Endothelial cell of umbilical vein (primary cell): ENCODE results near the gene NMS. TPM values are rescaled to one million over a fixed set of nuclear protein-coding genes. Genes with fewer than 3 reads are reported as not detected.
A peak's percentile ranks its signal among the peaks of the same experiment; 100 is the strongest.

Source experiments
- BruUV-seq: library from RNA; stranded (reverse); fragments of 400-500 nt; replicated peaks from 2 replicates; lab custom pipeline; 2021; lab: Mats Ljungman, UMichigan
- CTCF ChIA-PET: fragments of 300-600, 350-600 bp; sonication (Branson Sonifier 250); formaldehyde crosslinking; loops from one replicate; lab custom pipeline; 2021; ENCODE audit warnings: antibody characterized with exemption, inconsistent platforms; lab: Charles Lee
- POLR2A ChIA-PET: fragments of 300-600, 350-600 bp; sonication (Branson Sonifier 250); formaldehyde crosslinking; loops from one replicate; lab custom pipeline; 2021; ENCODE audit warnings: antibody characterized with exemption, inconsistent platforms; lab: Charles Lee
- DNase-seq: peaks from one replicate; pipeline ENCODE4 v3.0.0-alpha.2; 2011; ENCODE audit warnings: low read depth, low spot score
- FAIRE-seq: peaks from 2 replicates; lab custom pipeline; 2011; peaks lifted over from hg19 to GRCh38; lab: Jason Lieb, UNC
- H2AFZ ChIP-seq: 2 replicates; pipeline ENCODE4 v1.6.0; 2012; ENCODE audit warnings: low read depth, low read length, control low read depth, inconsistent platforms
- H3K27ac ChIP-seq: 2 replicates; pipeline ENCODE4 v1.5.1; 2011; ENCODE audit warnings: low read depth, mild to moderate bottlenecking, control low read depth, low read length, moderate library complexity; ENCODE audit not compliant: insufficient read depth
- H3K27me3 ChIP-seq, 2 experiments: 2 replicates each; pipeline versions ENCODE4 v1.6.0 to v1.6.1; 2011; ENCODE audit warnings: low read length in 2 of 2, mixed read lengths in 1 of 2; ENCODE audit not compliant: control insufficient read depth in 2 of 2, insufficient read depth in 2 of 2
- H3K36me3 ChIP-seq, 2 experiments: 2 replicates in 1 of 2; 3 replicates in 1 of 2; pipeline ENCODE4 v1.5.1; 2011; ENCODE audit warnings: low read length in 2 of 2, mild to moderate bottlenecking in 1 of 2, moderate library complexity in 1 of 2; ENCODE audit not compliant: control insufficient read depth in 2 of 2, insufficient read depth in 2 of 2; ENCODE audit errors: extremely low read depth in 1 of 2
- H3K4me1 ChIP-seq: 3 replicates; pipeline ENCODE4 v1.5.1; 2011; ENCODE audit warnings: mild to moderate bottlenecking, low read length; ENCODE audit not compliant: control insufficient read depth, insufficient read depth; ENCODE audit errors: extremely low read depth
- H3K4me2 ChIP-seq: 2 replicates; pipeline ENCODE4 v1.6.1; 2011; ENCODE audit warnings: low read length, control low read depth, mixed read lengths; ENCODE audit not compliant: insufficient read depth
- H3K4me3 ChIP-seq, 3 experiments: fragments of 200-600 bp in 1 of 3; sonication (generic), shearing (Covaris generic) in 1 of 3; replicated peaks in 1 of 3; 2 replicates each; pipeline ENCODE4 v1.5.1; 2011 to 2016; ENCODE audit warnings: control low read depth in 3 of 3, low read length in 3 of 3, mild to moderate bottlenecking in 2 of 3, inconsistent platforms in 1 of 3, low read depth in 1 of 3, moderate library complexity in 1 of 3; ENCODE audit not compliant: insufficient read depth in 1 of 3
- H3K79me2 ChIP-seq: 2 replicates; pipeline ENCODE4 v1.6.0; 2012; ENCODE audit warnings: low read length, inconsistent platforms; ENCODE audit not compliant: control insufficient read depth, insufficient read depth
- H3K9ac ChIP-seq: replicated peaks from 2 replicates; pipeline ENCODE3; 2011; ENCODE audit warnings: low read length, control low read depth; ENCODE audit not compliant: insufficient read depth; ENCODE audit errors: extremely low read depth
- H3K9me1 ChIP-seq: replicated peaks from 3 replicates; pipeline ENCODE4 v1.6.0; 2011; ENCODE audit warnings: mild to moderate bottlenecking, low read length; ENCODE audit not compliant: control insufficient read depth, insufficient read depth; ENCODE audit errors: extremely low read depth
- H3K9me3 ChIP-seq: replicated peaks from 2 replicates; pipeline ENCODE4 v1.5.1; 2012; ENCODE audit warnings: low read length, inconsistent platforms; ENCODE audit not compliant: control insufficient read depth, insufficient read depth
- H4K20me1 ChIP-seq: replicated peaks from 2 replicates; pipeline ENCODE3; 2011; ENCODE audit warnings: mild to moderate bottlenecking, low read length; ENCODE audit not compliant: control insufficient read depth, insufficient read depth; ENCODE audit errors: extremely low read depth
- EZH2 ChIP-seq: IDR thresholded peaks from 2 replicates; pipeline ENCODE4 v1.6.1; 2012; ENCODE audit warnings: borderline replicate concordance, low read depth, mild to moderate bottlenecking, moderate library complexity, low read length, inconsistent platforms; ENCODE audit not compliant: severe bottlenecking
- FOS ChIP-seq: IDR thresholded peaks from 2 replicates; pipeline ENCODE4 v1.6.1; 2011; ENCODE audit warnings: mild to moderate bottlenecking, low read length, moderate library complexity, borderline replicate concordance; ENCODE audit not compliant: insufficient read depth
- GATA2 ChIP-seq: IDR thresholded peaks from 2 replicates; pipeline ENCODE4 v1.7.0; 2011; ENCODE audit warnings: low read depth, mild to moderate bottlenecking, moderate library complexity, mixed read lengths, low read length; ENCODE audit not compliant: insufficient read length, insufficient read depth
- JUN ChIP-seq: IDR thresholded peaks from 2 replicates; pipeline ENCODE4 v1.6.1; 2011; ENCODE audit warnings: borderline replicate concordance, low read depth; ENCODE audit not compliant: insufficient read length, insufficient read depth
- MYC ChIP-seq: IDR thresholded peaks from one replicate; pipeline ENCODE4 v1.6.1; 2011; ENCODE audit warnings: mild to moderate bottlenecking, low read depth, low read length
- POLR2A ChIP-seq: IDR thresholded peaks from 2 replicates; pipeline ENCODE4 v1.6.1; 2012; ENCODE audit warnings: low read depth, mild to moderate bottlenecking, control low read depth, low read length
- POLR2AphosphoS5 ChIP-seq: IDR thresholded peaks from 2 replicates; pipeline ENCODE4 v1.6.1; 2012; ENCODE audit warnings: low read depth, mild to moderate bottlenecking, control low read depth, low read length, moderate library complexity; ENCODE audit not compliant: insufficient read depth
- dilution Hi-C: fragments of 300-500 bp; cut with MboI; formaldehyde crosslinking; loops from one replicate; pipeline ENCODE4 v1.15.0; 2019; ENCODE audit warnings: low sequenced_read_pairs; ENCODE audit not compliant: extremely low pct_ligation_motif_present
- intact Hi-C: fragments of 100-400 bp; cut with micrococcal nuclease; formaldehyde crosslinking; loops from one replicate; pipeline ENCODE4 v1.10.0; 2022
- polyA plus RNA-seq, 4 experiments: library from polyadenylated mRNA; depleted of rRNA in 3 of 4; stranded (reverse) in 3 of 4; unstranded in 1 of 4; fragments of >200 nt; gene quantifications; 2 replicates each; pipeline versions ENCODE4 v1.2.1 to v1.2.3, GENCODE V29; 2011 to 2012; ENCODE audit warnings: missing spikeins in 1 of 4
- total RNA-seq: library from RNA; stranded (reverse); gene quantifications from 2 replicates; pipeline ENCODE4 v1.2.3, GENCODE V29; 2021
- TF ChIP-seq, protein P1 (sequence below): IDR thresholded peaks from 2 replicates; pipeline ENCODE4 v1.6.1; 2011; ENCODE audit not compliant: insufficient read depth, insufficient read length
- TF ChIP-seq, protein P2 (sequence below), 2 donors: IDR thresholded peaks; 1 replicate in 1 of 2; 2 replicates in 1 of 2; pipeline ENCODE4 v1.5.1; 2011; ENCODE audit warnings: low read length in 2 of 2, mild to moderate bottlenecking in 2 of 2, moderate library complexity in 2 of 2, control low read depth in 1 of 2, inconsistent platforms in 1 of 2, low read depth in 1 of 2; ENCODE audit not compliant: insufficient read depth in 1 of 2; ENCODE audit errors: extremely low read depth in 1 of 2

Gene NMS
- total and polyA plus RNA-seq, 2 donors (not counting 3 experiments of a cell fraction or from before 2014, with no cell fraction given): not detected

DNA sequence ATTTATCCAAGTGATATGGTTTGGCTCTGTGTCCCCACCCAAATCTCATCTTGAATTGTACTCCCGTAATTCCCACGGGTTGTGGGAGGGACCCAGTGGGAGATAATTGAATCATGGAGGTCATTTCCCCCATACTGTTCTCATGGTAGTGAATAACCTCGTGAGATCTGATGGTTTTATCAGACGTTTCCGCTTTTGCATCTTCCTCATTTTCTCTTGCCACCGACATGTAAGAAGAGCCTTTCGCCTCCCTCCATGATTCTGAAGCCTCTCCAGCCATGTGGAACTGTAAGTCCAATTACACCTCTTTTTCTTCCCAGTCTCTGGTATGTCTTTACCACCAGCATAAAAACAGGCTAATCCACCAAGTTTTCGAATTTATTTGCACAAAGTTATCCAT lies 32.5 kb upstream of the NMS start:
- Histone ChIP-seq H3K79me2 (no peaks in the 10 kb centered on the region), H3K4me3 (no peak overlapping the region), H3K9ac (no peak overlapping the region), H4K20me1 (no peaks in the 10 kb centered on the region), H2AFZ (no peak overlapping the region), H3K27me3 (peaks cover 0 to 2% of the 10 kb centered on the region in 2 experiments), H3K4me1 (no peaks in the 10 kb centered on the region), H3K9me1 (no peaks in the 10 kb centered on the region), H3K27ac (no peak overlapping the region), H3K9me3 (no peaks in the 10 kb centered on the region), H3K36me3 (no peaks in the 10 kb centered on the region), H3K4me2 (no peak overlapping the region)
- ChIA-PET CTCF (no interaction called here), POLR2A (no interaction called here)
- FAIRE-seq (peak; percentile 12), DNase-seq (no peak)
- intact Hi-C loops: no loop called here
- TF ChIP-seq POLR2AphosphoS5 (no peak), MYC (no peak), FOS (no peak), GATA2 (no peak), EZH2 (no peak), JUN (no peak), POLR2A (no peak)
- TF ChIP-seq, protein P1, sequence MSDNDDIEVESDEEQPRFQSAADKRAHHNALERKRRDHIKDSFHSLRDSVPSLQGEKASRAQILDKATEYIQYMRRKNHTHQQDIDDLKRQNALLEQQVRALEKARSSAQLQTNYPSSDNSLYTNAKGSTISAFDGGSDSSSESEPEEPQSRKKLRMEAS: no peak
- TF ChIP-seq, protein P2, sequence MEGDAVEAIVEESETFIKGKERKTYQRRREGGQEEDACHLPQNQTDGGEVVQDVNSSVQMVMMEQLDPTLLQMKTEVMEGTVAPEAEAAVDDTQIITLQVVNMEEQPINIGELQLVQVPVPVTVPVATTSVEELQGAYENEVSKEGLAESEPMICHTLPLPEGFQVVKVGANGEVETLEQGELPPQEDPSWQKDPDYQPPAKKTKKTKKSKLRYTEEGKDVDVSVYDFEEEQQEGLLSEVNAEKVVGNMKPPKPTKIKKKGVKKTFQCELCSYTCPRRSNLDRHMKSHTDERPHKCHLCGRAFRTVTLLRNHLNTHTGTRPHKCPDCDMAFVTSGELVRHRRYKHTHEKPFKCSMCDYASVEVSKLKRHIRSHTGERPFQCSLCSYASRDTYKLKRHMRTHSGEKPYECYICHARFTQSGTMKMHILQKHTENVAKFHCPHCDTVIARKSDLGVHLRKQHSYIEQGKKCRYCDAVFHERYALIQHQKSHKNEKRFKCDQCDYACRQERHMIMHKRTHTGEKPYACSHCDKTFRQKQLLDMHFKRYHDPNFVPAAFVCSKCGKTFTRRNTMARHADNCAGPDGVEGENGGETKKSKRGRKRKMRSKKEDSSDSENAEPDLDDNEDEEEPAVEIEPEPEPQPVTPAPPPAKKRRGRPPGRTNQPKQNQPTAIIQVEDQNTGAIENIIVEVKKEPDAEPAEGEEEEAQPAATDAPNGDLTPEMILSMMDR (IDR thresholded peaks at IDR 0.05; ENCODE audit: extremely low read depth in 1 of 2, insufficient read depth in 1 of 2, low read depth in 1 of 2, low read length in 2 of 2): no peak
- no TSS peak for BruUV-seq
- dilution Hi-C loops: no loop called here
